ENCODE measurements around the gene RNF157. TPM values are rescaled to one million over a fixed set of nuclear protein-coding genes. Genes with fewer than 3 reads are reported as not detected.
A peak's percentile ranks its signal among the peaks of the same experiment; 100 is the strongest.

RNF157 gene
- total and polyA plus RNA-seq, 2 of the 13 experiments (the other 11 are each of a cell fraction or from before 2014, with no cell fraction given): 0.44 to 1.5 TPM

- no peak for TF ChIP-seq IRX3 (CRISPR knock-in tag; IDR thresholded peaks at IDR 0.05; ENCODE audit: borderline replicate concordance, low read depth)
- TF ChIP-seq ZNF7 (CRISPR knock-in tag; IDR thresholded peaks at IDR 0.05): no peak
- no peak for TF ChIP-seq NPAS2 (CRISPR knock-in tag; IDR thresholded peaks at IDR 0.05; ENCODE audit: borderline replicate concordance)
- no peak for TF ChIP-seq ZNF256 (CRISPR knock-in tag; conservative IDR thresholded peaks at IDR 0.05)
- TF ChIP-seq TBX2 (CRISPR knock-in tag; IDR thresholded peaks at IDR 0.05; ENCODE audit: borderline replicate concordance): no peak
- TF ChIP-seq DDIT3 (CRISPR knock-in tag; IDR thresholded peaks at IDR 0.05): no peak
- TF ChIP-seq ZNF878 (CRISPR knock-in tag; IDR thresholded peaks at IDR 0.05): no peak
- no peak for TF ChIP-seq ZNF362 (CRISPR knock-in tag; IDR thresholded peaks at IDR 0.05; ENCODE audit: borderline replicate concordance)
- no peak for TF ChIP-seq JUN (CRISPR knock-in tag; IDR thresholded peaks at IDR 0.05)
- TF ChIP-seq ZBTB40 (IDR thresholded peaks at IDR 0.05): no peak
- TF ChIP-seq ZBTB40 (CRISPR knock-in tag; IDR thresholded peaks at IDR 0.05): peak; percentile 34; the same call in 1 of the 2 replicates
- TF ChIP-seq ZNF503 (CRISPR knock-in tag; IDR thresholded peaks at IDR 0.05): no peak
- TF ChIP-seq ZNF512B (CRISPR knock-in tag; IDR thresholded peaks at IDR 0.05; ENCODE audit: borderline replicate concordance): no peak
- no peak for TF ChIP-seq ZNF264 (CRISPR knock-in tag; IDR thresholded peaks at IDR 0.05)
Measured at GRCh38 chr17:76265624-76266243, 25.4 kb upstream of the RNF157 start (continued).
